Hematopoietic multipotent progenitor cell treated with erythropoietin and hydrocortisone succinate and interleukin-3 and kit ligand, for 4 days (in vitro differentiated cells): ENCODE data around the gene AGPAT3.

Experiments used
- DNase-seq: peaks from one replicate; pipeline ENCODE4 v3.0.0-alpha.2; 2015

The AGPAT3 gene

GRCh38 chr21:43982489-43983078 is 117.6 kb downstream of the AGPAT3 start:
- DNase-seq, result no peak

- no peak for DNase-seq
Measured at GRCh38 chr21:43983390-43983789, 118.4 kb downstream of the AGPAT3 start.

- no peak for DNase-seq
Measured at GRCh38 chr21:43983860-43984420, 118.9 kb downstream of the AGPAT3 start.

- DNase-seq, result peak; percentile 12
Measured at GRCh38 chr21:43984905-43985689, 120.1 kb downstream of the AGPAT3 start.

- DNase-seq, result peak; percentile 15
Measured at GRCh38 chr21:43985690-43986251, 120.7 kb downstream of the AGPAT3 start.

- DNase-seq, result no peak
Measured at GRCh38 chr21:43986544-43987451, 121.8 kb downstream of the AGPAT3 start.

- no peak for DNase-seq
Measured at GRCh38 chr21:43987509-43987908, 122.5 kb downstream of the AGPAT3 start.

- DNase-seq, result no peak
Measured at GRCh38 chr21:43988016-43988415, 123.0 kb downstream of the AGPAT3 start.

GRCh38 chr21:43988506-43989230 is 123.6 kb downstream of the AGPAT3 start:
- no peak for DNase-seq

- no peak for DNase-seq
Measured at GRCh38 chr21:43989401-43989800, 124.4 kb downstream of the AGPAT3 start.

GRCh38 chr21:43991447-43991991 is 126.5 kb downstream of the AGPAT3 start:
- DNase-seq, result no peak

- no peak for DNase-seq
Measured at GRCh38 chr21:43992121-43992520, 127.1 kb downstream of the AGPAT3 start.

- no peak for DNase-seq
Measured at GRCh38 chr21:43993420-43993934, 128.5 kb downstream of the AGPAT3 start.

- no peak for DNase-seq
Measured at GRCh38 chr21:43994085-43994484, 129.1 kb downstream of the AGPAT3 start.

GRCh38 chr21:43994646-43995045 is 129.6 kb downstream of the AGPAT3 start:
- no peak for DNase-seq

GRCh38 chr21:43995521-43996105 is 130.6 kb downstream of the AGPAT3 start:
- DNase-seq, result no peak

- no peak for DNase-seq
Measured at GRCh38 chr21:43997766-43998742, 133.0 kb downstream of the AGPAT3 start.

GRCh38 chr21:44000360-44000759 is 135.3 kb downstream of the AGPAT3 start:
- DNase-seq, result no peak

- DNase-seq, result no peak
Measured at GRCh38 chr21:44002511-44002910, 137.5 kb downstream of the AGPAT3 start.
